Activated CD8-positive, alpha-beta memory T cell treated with anti-CD3 and anti-CD28 coated beads, Interleukin-2, amount 50 U/mL, for 4 hours (primary cell): ENCODE results near the gene EXOC4.

Experiments used
- DNase-seq: peaks from one replicate; pipeline ENCODE4 v3.0.0-alpha.2; 2020

The EXOC4 gene

GRCh38 chr7:134019251-134019650 lies 766.4 kb downstream of the EXOC4 start:
- no peak for DNase-seq

- no peak for DNase-seq
These were observed 769.0 kb downstream of the EXOC4 start for GRCh38 chr7:134021836-134022235.

GRCh38 chr7:134022286-134022911 lies 769.5 kb downstream of the EXOC4 start:
- DNase-seq: no peak

- no peak for DNase-seq
These were observed 771.9 kb downstream of the EXOC4 start for GRCh38 chr7:134024739-134025138.

GRCh38 chr7:134028853-134029252 lies 776.0 kb downstream of the EXOC4 start:
- no peak for DNase-seq

GRCh38 chr7:134029743-134030142 lies 776.9 kb downstream of the EXOC4 start:
- DNase-seq: no peak

- no peak for DNase-seq
These were observed 777.6 kb downstream of the EXOC4 start for GRCh38 chr7:134030460-134030865.

GRCh38 chr7:134031835-134032617 lies 779.1 kb downstream of the EXOC4 start:
- DNase-seq: no peak

GRCh38 chr7:134034652-134035051 lies 781.8 kb downstream of the EXOC4 start:
- DNase-seq: no peak

- no peak for DNase-seq
These were observed 785.1 kb downstream of the EXOC4 start for GRCh38 chr7:134037991-134038390.

GRCh38 chr7:134040988-134041387 lies 788.1 kb downstream of the EXOC4 start:
- DNase-seq: no peak

GRCh38 chr7:134041477-134041876 lies 788.6 kb downstream of the EXOC4 start:
- DNase-seq: no peak

GRCh38 chr7:134042307-134042706 lies 789.4 kb downstream of the EXOC4 start:
- DNase-seq: no peak

GRCh38 chr7:134044682-134045081 lies 791.8 kb downstream of the EXOC4 start:
- no peak for DNase-seq

- DNase-seq: no peak
These were observed 792.8 kb downstream of the EXOC4 start for GRCh38 chr7:134045716-134046115.

- no peak for DNase-seq
These were observed 793.8 kb downstream of the EXOC4 start for GRCh38 chr7:134046594-134047128.

- no peak for DNase-seq
These were observed 794.8 kb downstream of the EXOC4 start for GRCh38 chr7:134047675-134048074.

- DNase-seq: no peak
These were observed 795.3 kb downstream of the EXOC4 start for GRCh38 chr7:134048166-134048565.

- DNase-seq: no peak
These were observed 798.1 kb downstream of the EXOC4 start for GRCh38 chr7:134051020-134051419.

- DNase-seq: no peak
These were observed 803.9 kb downstream of the EXOC4 start for GRCh38 chr7:134056816-134057215.

- no peak for DNase-seq
These were observed 805.6 kb downstream of the EXOC4 start for GRCh38 chr7:134058521-134058920.

- DNase-seq: no peak
These were observed 806.1 kb downstream of the EXOC4 start for GRCh38 chr7:134058980-134059379.

GRCh38 chr7:134059921-134060320 lies 807.0 kb downstream of the EXOC4 start:
- DNase-seq: no peak

- no peak for DNase-seq
These were observed 808.0 kb downstream of the EXOC4 start for GRCh38 chr7:134060874-134061273.
